Immature natural killer cell (primary cell): Measurements from ENCODE around the gene IREB2. TPM values are rescaled to one million over a fixed set of nuclear protein-coding genes. Genes with fewer than 3 reads are reported as not detected.
"Not testable (repeated sequence)": the region's sequence is repeated elsewhere in the genome, so short reads cannot be mapped to it uniquely, and the experiment has no call there.

Experiments used
- DNase-seq, 3 donors: peaks; one replicate each; pipeline ENCODE4 v3.0.0; 2022; ENCODE audit warnings: mixed read lengths in 1 of 3
- H3K27ac Mint-ChIP-seq, 6 donors: one replicate each; pipeline ENCODE4 v1.8.0; 2020; ENCODE audit warnings: mixed read lengths in 6 of 6, mild to moderate bottlenecking in 5 of 6, inconsistent platforms in 4 of 6, moderate library complexity in 3 of 6
- H3K27me3 Mint-ChIP-seq, 3 donors: one replicate each; pipeline ENCODE4 v1.8.0; 2020 to 2021; ENCODE audit warnings: low read depth in 3 of 3, mild to moderate bottlenecking in 3 of 3, mixed read lengths in 3 of 3, moderate library complexity in 3 of 3, inconsistent platforms in 1 of 3
- H3K36me3 Mint-ChIP-seq, 3 donors: one replicate each; pipeline ENCODE4 v1.8.0; 2020; ENCODE audit warnings: mixed read lengths in 3 of 3, inconsistent platforms in 2 of 3, mild to moderate bottlenecking in 2 of 3
- H3K4me1 Mint-ChIP-seq, 2 donors: one replicate each; pipeline ENCODE4 v1.8.0; 2020; ENCODE audit warnings: inconsistent platforms in 2 of 2, mild to moderate bottlenecking in 2 of 2, mixed read lengths in 2 of 2, moderate library complexity in 1 of 2
- H3K4me3 Mint-ChIP-seq, 5 donors: one replicate each; pipeline ENCODE4 v1.8.0; 2020; ENCODE audit warnings: mild to moderate bottlenecking in 5 of 5, mixed read lengths in 5 of 5, inconsistent platforms in 3 of 5, moderate library complexity in 3 of 5
- H3K9me3 Mint-ChIP-seq, 6 donors: one replicate each; pipeline ENCODE4 v1.8.0; 2020; ENCODE audit warnings: mild to moderate bottlenecking in 6 of 6, mixed read lengths in 6 of 6, inconsistent platforms in 4 of 6, moderate library complexity in 3 of 6
- polyA plus RNA-seq, 3 donors: library from polyadenylated mRNA; unstranded; fragments of 300-500 nt; fragmentation: Illumina TruSeq; gene quantifications; one replicate each; pipeline ENCODE4 v1.2.3, GENCODE V29; 2021

Gene IREB2
- polyA plus RNA-seq, 3 donors from 2014 or later: 10.5 to 30.5 (median 13.8) TPM

DNA sequence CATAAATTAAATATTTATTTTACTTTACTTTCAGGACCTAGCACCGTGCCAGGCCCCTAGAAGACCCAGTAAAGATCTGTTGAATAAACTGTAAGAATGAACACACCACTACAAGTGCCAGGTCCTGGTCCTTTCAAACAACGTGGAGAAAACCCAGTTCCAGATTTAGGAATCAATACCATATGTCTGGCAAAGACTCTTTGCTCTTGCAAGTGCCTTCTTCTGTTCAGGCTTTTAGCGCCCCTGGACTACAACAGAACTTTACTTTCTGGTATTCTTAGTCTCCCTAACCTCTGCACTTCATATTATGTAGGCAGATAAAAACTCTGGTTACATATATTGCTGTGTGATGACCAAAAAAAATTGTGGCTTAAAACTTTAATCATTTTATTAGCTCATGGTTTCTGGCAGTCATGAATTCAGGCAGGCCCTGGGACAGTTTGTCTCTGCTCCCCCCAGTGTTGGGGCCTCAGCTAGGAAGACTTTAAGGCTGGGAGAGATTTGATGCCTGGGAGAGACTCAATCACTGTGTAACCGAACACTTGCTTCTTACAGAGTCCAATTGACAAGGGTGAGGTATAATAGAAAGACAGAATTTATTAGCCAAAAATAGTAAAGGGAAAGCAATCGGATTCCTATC lies 99.4 kb downstream of the IREB2 start:
- peaks cover 15 to 20% (median 15%) of the 10 kb centered on the region in 3 donors for H3K27me3 Mint-ChIP-seq
- peak overlapping the region in 1 of 6 donors; percentile 22 for H3K27ac Mint-ChIP-seq
- no peaks in the 10 kb centered on the region for H3K9me3 Mint-ChIP-seq
- H3K4me1 Mint-ChIP-seq: peaks cover 21 to 28% of the 10 kb centered on the region in 2 donors
- no peak for DNase-seq
- H3K36me3 Mint-ChIP-seq: peaks cover 3 to 4% (median 3%) of the 10 kb centered on the region in 3 donors
- H3K4me3 Mint-ChIP-seq: no peak overlapping the region

DNA sequence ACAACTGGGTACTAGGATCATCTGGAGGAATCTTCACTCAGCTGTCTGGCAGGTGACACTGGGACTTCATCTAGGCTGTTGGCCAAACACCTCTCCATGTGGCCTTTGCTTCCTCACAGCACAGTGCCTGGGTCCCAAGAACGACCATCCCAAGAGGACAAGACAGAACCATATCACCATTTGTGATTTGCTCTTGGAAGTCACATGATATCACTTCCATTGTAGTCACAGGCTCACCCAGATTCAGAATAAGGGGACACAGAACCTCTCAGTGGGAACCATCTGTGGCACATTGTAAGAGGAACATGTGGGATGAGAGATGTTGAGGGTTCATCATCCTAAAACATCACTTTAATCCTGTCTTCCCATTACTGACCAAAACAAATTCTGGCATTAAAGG lies 100.3 kb downstream of the IREB2 start:
- Mint-ChIP-seq H3K4me3 (peak overlapping the region in 3 of 5 donors; percentile 17 to 93 (median 80)), H3K36me3 (peaks cover 6 to 8% (median 7%) of the 10 kb centered on the region in 3 donors), H3K9me3 (no peaks in the 10 kb centered on the region), H3K4me1 (peaks cover 31 to 38% of the 10 kb centered on the region in 2 donors), H3K27ac (peak overlapping the region in 4 of 6 donors; percentile 51 to 96 (median 86)), H3K27me3 (peaks cover 15 to 20% (median 17%) of the 10 kb centered on the region in 3 donors)
- DNase-seq: no peak

DNA sequence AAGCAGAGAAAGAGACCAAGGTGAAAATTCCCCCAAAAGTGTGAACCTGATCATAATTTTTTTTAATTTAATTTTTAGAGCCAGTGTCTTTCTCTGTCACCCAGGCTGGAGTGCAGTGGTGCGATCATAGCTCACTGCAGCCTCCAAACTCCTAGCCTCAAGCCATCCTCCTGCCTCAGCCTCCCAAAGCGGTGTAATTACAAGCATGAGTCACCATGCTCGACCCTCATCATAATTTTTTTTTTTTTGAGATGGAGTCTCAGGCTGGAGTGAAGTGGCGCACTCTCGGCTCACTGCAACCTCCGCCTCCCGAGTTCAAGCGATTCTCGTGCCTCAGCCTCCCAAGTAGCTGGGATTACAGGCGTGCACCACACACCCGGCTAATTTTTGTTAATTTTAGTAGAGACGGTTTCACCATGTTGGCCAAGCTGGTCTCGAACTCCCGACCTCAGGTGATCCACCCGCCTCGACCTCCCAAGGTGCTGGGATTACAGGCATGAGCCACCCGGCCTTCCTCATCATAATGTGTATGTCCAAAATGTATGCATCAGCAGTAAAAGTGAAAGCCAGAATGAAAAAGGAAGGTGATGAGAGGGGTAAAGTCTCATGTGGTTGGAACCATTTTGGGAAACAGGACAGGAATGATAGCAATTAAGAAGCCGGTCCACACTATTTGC lies 101.6 kb downstream of the IREB2 start:
- H3K27me3 Mint-ChIP-seq: peaks cover 15 to 20% (median 17%) of the 10 kb centered on the region in 3 donors
- DNase-seq, H3K9me3 Mint-ChIP-seq: not testable (repeated sequence)
- peaks cover 32 to 45% of the 10 kb centered on the region in 2 donors for H3K4me1 Mint-ChIP-seq
- peak overlapping the region; percentile 92 to 94 (median 93) for H3K4me3 Mint-ChIP-seq
- peaks cover 6 to 11% (median 8%) of the 10 kb centered on the region in 3 donors for H3K36me3 Mint-ChIP-seq
- H3K27ac Mint-ChIP-seq: peak overlapping the region; percentile 94 to 99 (median 96)

DNA sequence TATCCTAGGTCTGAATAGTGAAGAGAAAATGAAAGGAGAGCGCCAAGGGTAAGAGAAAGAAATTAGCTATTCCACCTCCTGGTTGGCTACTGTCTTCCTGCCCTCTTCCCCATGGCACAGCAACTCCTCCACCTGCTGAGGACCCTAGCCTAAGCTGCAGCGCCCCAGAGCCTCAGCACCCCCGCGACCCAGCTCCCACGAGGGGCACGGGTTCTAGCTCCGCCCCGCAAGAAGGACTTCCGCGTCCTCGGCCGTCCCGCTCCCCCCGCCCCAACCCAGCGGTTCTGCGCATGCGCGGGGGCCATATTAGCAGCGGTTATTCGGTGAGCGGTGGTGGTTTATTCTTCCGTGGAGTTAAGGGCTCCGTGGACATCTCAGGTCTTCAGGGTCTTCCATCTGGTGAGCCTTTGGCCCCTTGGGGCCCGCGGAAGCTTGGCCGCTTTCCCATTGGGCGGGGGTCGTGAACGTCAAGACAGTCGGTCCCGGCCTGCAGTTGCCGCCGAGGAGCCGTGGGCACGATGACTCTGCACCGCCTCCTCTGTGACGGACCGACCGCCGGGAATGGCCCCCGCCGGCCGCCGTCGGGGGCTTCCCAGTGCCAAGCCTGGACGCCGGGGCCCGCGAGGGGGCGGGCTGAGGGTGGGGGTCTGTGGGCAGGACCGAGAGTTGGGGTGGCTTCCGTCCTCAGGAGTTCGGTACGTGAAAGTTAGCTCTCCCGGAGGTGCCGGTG lies 102.3 kb downstream of the IREB2 start, which contains the start of gene PSMA4:
TSS of gene PSMA4 (plus strand) at position 304 of the 730 bp plus-strand sequence. CDS start 1,484 bp downstream, outside the sequence.
- Mint-ChIP-seq H3K4me3 (peak within 1 kb of the TSS; percentile 92 to 94 (median 93)), H3K27ac (peak within 1 kb of the TSS; percentile 94 to 99 (median 97)), H3K36me3 (peaks cover 6 to 13% (median 8%) of the 10 kb centered on the region in 3 donors), H3K9me3 (no peaks in the 10 kb centered on the region), H3K27me3 (peaks cover 15 to 20% (median 17%) of the 10 kb centered on the region in 3 donors), H3K4me1 (peaks cover 32 to 45% of the 10 kb centered on the region in 2 donors)
- DNase-seq: peak; percentile 95

DNA sequence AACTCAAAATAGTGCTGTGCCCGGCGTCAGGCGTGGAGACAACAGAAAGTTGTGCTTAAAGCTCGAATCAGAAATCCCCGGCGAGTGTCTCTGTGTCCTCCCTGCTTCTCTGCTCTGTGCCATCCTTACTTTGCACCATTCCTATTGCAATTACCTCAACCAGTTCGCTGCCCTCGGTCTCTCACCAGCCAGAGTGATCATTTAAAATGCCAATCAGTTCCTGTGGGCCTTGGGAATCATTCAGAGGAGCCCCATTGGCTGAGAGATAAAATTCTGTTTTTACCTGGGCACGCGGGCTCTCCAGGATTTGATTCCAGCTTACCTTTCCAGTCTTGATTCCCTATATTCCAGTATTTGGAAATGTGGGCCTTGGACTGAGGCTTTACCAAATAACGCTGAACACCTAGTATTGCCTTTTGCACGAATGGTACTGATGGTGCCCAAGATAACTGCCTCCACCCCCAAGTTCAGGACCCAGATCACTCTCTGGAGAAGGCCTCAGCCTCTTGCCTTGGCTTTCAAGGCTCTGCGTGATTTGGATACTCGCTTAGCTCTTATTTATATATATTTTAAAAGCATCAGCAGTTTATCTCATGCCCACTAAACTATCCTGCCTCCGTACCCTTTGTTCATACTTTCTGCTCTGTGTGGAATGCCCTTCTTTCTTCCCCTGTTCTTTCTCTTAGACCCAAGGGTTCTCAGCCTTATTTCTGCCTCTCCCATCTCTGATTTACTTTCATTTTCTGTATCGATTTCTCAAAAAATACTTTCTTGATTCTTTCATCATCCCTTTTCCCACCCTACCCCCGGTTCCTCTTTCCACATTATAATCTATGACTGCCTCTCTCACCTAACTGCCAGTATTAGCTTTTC lies 103.1 kb downstream of the IREB2 start:
- H3K9me3 Mint-ChIP-seq: no peaks in the 10 kb centered on the region
- H3K4me3 Mint-ChIP-seq: peak overlapping the region; percentile 92 to 94 (median 93)
- peak; percentile 14 to 21 (median 20) for DNase-seq
- peak overlapping the region; percentile 94 to 99 (median 97) for H3K27ac Mint-ChIP-seq
- peaks cover 15 to 20% (median 17%) of the 10 kb centered on the region in 3 donors for H3K27me3 Mint-ChIP-seq
- peaks cover 6 to 21% (median 8%) of the 10 kb centered on the region in 3 donors for H3K36me3 Mint-ChIP-seq
- H3K4me1 Mint-ChIP-seq: peaks cover 32 to 45% of the 10 kb centered on the region in 2 donors

DNA sequence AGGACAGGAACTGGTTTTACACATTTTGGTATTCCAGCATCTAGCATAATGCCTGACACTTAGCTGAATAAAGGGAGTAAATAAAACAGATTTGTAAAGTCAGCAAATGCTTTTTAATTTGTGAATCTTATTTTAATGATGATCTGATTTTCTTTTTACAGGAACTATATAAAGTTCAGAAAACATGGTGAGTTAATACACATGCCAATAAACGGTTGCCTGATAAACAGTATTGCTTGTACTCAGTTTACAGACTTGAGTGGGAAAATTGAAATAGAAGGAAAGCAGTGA lies 103.7 kb downstream of the IREB2 start:
- Mint-ChIP-seq H3K9me3 (no peaks in the 10 kb centered on the region), H3K27ac (peak overlapping the region; percentile 94 to 99 (median 97)), H3K27me3 (peaks cover 15 to 20% (median 17%) of the 10 kb centered on the region in 3 donors), H3K36me3 (peaks cover 6 to 25% (median 8%) of the 10 kb centered on the region in 3 donors), H3K4me3 (peak overlapping the region; percentile 92 to 94 (median 93)), H3K4me1 (peaks cover 32 to 45% of the 10 kb centered on the region in 2 donors)
- no peak for DNase-seq

DNA sequence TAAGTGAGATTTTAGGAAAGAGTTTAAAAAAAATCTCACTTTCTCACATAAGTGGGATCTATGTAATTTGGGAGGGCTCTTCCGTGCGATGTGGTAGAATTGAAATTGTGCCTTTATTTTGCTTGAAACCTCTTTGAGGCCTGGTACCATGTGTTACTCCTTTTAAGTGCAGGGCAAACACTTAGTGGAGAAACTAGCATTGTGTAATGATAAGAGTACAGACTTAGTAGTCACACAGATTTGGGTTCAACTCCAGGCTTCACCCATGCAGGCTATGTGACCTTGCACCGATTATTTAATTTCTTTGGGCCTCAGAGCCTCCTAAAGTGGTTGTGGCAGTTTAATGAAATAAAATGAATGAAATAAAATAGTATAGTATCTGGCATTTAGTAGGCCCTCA lies 104.6 kb downstream of the IREB2 start:
- H3K4me1 Mint-ChIP-seq: peaks cover 32 to 45% of the 10 kb centered on the region in 2 donors
- H3K36me3 Mint-ChIP-seq: peaks cover 6 to 29% (median 8%) of the 10 kb centered on the region in 3 donors
- no peaks in the 10 kb centered on the region for H3K9me3 Mint-ChIP-seq
- no peak for DNase-seq
- H3K4me3 Mint-ChIP-seq: peak overlapping the region in 4 of 5 donors; percentile 18 to 93 (median 75)
- H3K27ac Mint-ChIP-seq: peak overlapping the region in 5 of 6 donors; percentile 94 to 99 (median 98)
- H3K27me3 Mint-ChIP-seq: peaks cover 15 to 20% (median 17%) of the 10 kb centered on the region in 3 donors

DNA sequence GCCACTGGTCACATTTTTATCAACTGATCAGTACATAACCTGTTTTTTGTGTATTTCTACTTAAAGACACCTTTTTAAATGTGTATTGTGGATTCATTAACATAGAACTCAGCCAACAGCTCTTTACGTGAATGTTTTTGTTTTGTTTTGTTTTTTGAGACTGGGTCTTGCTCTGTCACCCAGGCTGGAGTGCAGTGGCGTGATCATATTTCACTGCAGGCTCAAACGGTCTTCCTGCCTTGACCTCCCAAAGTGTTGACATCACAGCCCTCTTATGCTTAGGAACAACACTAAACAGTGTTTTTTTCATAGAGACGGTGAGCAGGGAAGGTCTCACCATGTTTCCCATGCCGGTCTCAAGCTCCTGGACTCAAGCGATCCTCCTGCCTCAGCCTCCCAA lies 112.2 kb downstream of the IREB2 start:
- H3K4me1 Mint-ChIP-seq: no peaks in the 10 kb centered on the region
- H3K36me3 Mint-ChIP-seq: peaks cover 15 to 48% (median 15%) of the 10 kb centered on the region in 3 donors
- H3K4me3 Mint-ChIP-seq: no peak overlapping the region
- H3K27me3 Mint-ChIP-seq: peaks cover 0 to 7% (median 3%) of the 10 kb centered on the region in 3 donors
- peak overlapping the region in 1 of 6 donors; percentile 34 for H3K27ac Mint-ChIP-seq
- H3K9me3 Mint-ChIP-seq: no peaks in the 10 kb centered on the region
- DNase-seq: no peak

DNA sequence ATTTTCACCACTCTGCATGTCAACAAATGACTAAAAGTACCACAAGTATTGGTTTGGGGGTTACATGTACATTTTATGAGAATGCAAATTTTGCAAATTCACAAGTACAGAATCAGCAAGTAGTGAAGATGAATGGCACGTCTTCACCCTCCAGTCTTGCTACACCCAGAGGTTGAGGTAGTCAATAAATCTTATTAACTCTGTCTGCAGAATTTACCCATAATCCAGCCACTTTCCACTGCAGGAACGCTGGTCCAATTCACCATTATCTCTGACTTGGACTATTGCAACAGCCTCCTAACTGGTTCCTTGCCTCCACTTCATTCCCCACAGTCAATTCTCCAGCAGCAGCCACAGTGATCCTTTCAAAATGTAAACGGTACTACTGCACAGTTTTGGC lies 112.8 kb downstream of the IREB2 start:
- H3K4me1 Mint-ChIP-seq: no peaks in the 10 kb centered on the region
- H3K36me3 Mint-ChIP-seq: peaks cover 15 to 42% (median 15%) of the 10 kb centered on the region in 3 donors
- H3K9me3 Mint-ChIP-seq: no peaks in the 10 kb centered on the region
- DNase-seq: no peak
- H3K27ac Mint-ChIP-seq: peak overlapping the region in 1 of 6 donors; percentile 42
- H3K27me3 Mint-ChIP-seq: peaks cover 0 to 7% (median 6%) of the 10 kb centered on the region in 3 donors
- no peak overlapping the region for H3K4me3 Mint-ChIP-seq

Other genes with a start within 250 kb of the IREB2 start
- gene ACSBG1, start 203.7 kb upstream of the IREB2 start, polyA plus RNA-seq: under 1 TPM in 1 of 3 donors, not detected in 2; 0.07 TPM
- 1 to 10 TPM; 3.1 to 8.2 (median 7.4) TPM for gene DNAJA4, start 173.7 kb upstream of the IREB2 start, polyA plus RNA-seq
- 100 to 1,000 TPM in 2 of 3 donors, 10 to 100 TPM in 1; 73.4 to 147 (median 105) TPM for gene SKIC8, start 138.6 kb upstream of the IREB2 start, polyA plus RNA-seq
- not detected for gene CRABP1, start 97.9 kb upstream of the IREB2 start, polyA plus RNA-seq
- under 1 TPM in 1 of 3 donors, not detected in 2; 0.31 TPM for gene HYKK, start 69.4 kb downstream of the IREB2 start, polyA plus RNA-seq
- gene PSMA4, start 102.2 kb downstream of the IREB2 start, polyA plus RNA-seq: 100 to 1,000 TPM; 263 to 510 (median 315) TPM
- 1 to 10 TPM in 1 of 3 donors, under 1 TPM in 2; 0.53 to 1.4 (median 0.62) TPM for gene CHRNA5, start 127.3 kb downstream of the IREB2 start, polyA plus RNA-seq
- not detected for gene CHRNA3, start 182.8 kb downstream of the IREB2 start, polyA plus RNA-seq
- not detected for gene CHRNB4, start 203.0 kb downstream of the IREB2 start, polyA plus RNA-seq